Subcutaneous adipose tissue (tissue), 4 donors: ENCODE data around the gene PHF5A. TPM values are rescaled to one million over a fixed set of nuclear protein-coding genes. Genes with fewer than 3 reads are reported as not detected.

Experiments
- total RNA-seq, 4 donors: library from RNA; depleted of rRNA; stranded (reverse); fragments of >200 nt; gene quantifications; one replicate each; pipeline ENCODE4 v1.1.0, GENCODE V29; 2016
- TF ChIP-seq, protein P1 (sequence below): fragments of 450-650 bp; IDR thresholded peaks from one replicate; pipeline ENCODE4 v1.5.1; 2016; ENCODE audit warnings: low read depth, mild to moderate bottlenecking, control low read depth, antibody characterized with exemption, moderate library complexity

The PHF5A gene
- total RNA-seq, 4 donors from 2014 or later = 17.3 to 48.4 (median 34.6) TPM

DNA sequence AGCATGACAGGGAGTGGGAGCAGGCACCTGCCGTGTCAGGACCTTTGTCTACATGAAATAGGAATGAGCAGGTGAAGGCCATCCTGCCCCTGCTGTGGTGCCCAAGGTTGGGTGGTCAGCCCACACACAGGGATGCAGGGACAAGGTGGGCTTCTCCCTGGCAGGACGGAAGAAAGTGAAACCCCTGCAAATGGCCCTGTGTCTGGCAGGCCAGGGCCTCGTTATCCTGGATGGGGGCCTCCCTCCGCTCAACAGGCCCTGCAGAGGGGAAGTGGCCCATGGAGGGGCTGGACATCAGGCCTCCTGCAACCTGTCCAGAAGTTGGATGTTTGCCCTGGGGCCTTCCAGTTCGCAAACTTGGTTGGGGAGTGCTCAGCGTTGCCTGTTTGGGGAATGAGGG lies 36.8 kb downstream of the PHF5A start:
- TF ChIP-seq, protein P1, sequence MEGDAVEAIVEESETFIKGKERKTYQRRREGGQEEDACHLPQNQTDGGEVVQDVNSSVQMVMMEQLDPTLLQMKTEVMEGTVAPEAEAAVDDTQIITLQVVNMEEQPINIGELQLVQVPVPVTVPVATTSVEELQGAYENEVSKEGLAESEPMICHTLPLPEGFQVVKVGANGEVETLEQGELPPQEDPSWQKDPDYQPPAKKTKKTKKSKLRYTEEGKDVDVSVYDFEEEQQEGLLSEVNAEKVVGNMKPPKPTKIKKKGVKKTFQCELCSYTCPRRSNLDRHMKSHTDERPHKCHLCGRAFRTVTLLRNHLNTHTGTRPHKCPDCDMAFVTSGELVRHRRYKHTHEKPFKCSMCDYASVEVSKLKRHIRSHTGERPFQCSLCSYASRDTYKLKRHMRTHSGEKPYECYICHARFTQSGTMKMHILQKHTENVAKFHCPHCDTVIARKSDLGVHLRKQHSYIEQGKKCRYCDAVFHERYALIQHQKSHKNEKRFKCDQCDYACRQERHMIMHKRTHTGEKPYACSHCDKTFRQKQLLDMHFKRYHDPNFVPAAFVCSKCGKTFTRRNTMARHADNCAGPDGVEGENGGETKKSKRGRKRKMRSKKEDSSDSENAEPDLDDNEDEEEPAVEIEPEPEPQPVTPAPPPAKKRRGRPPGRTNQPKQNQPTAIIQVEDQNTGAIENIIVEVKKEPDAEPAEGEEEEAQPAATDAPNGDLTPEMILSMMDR = no peak

DNA sequence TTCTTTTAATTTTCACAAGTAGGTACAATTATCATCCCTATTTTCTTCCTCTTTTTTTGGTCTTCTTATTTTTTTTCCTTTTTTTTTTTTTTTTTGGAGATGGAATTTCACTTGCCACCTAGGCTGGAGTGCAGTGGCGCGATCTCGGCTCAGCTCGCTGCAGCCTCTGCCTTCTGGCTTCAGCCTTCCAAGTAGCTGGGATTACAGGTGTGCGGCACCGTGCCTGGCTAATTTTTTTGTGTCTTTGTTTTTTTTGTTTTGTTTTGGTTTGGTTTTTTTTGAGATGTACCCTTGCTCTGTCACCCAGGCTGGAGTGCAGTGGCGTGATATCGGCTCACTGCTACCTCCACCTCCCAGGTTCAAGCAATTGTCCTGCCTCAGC lies 38.5 kb downstream of the PHF5A start:
- TF ChIP-seq, protein P1 = no peak

GRCh38 chr22:41429232-41429950 lies 39.1 kb downstream of the PHF5A start:
- TF ChIP-seq, protein P1 = no peak

- TF ChIP-seq, protein P1 = no peak
Observed at GRCh38 chr22:41425660-41426365, 42.7 kb downstream of the PHF5A start.

DNA sequence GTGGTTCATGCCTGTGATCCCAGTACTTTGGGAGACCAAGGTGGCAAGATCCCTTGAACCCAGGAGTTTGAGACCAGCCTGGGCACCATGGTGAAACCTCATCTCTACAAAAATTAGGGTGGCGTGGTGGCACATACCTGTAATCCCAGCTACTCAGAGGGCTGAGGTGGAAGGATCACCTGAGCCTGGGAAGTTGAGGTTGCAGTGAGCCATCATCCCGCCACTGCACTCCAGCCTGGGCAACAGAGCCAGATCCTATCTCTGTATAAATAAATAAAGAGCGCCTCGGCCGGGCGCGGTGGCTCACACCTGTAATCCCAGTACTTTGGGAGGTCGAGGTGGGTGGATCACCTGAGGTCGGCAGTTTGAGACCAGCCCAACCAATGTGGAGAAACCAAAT lies 49.8 kb downstream of the PHF5A start:
- TF ChIP-seq, protein P1 = no peak

- TF ChIP-seq, protein P1 = no peak
Observed at GRCh38 chr22:41417622-41418390, 50.7 kb downstream of the PHF5A start.

DNA sequence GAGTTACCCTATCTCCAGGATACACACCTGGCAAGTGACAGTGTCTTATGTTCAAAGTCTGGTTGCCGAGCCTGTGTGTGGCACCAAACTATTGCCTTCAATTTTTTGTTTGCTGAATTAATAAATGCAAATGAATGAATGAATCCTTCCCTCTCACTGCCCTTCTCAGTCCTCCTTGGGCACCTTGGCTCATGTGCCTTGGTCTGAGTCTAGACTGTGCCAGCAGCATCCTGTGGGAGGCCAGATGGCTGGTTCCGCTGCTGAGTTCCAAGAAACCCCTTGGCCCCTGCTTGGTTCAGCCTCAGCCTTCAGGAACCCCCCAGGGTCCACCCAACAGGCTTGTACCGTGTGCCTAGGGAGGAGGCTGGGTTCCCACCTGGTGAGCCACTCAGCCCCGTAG lies 52.9 kb downstream of the PHF5A start:
- TF ChIP-seq, protein P1 = no peak
